H4 (cell line): ENCODE measurements around the gene ARL8A. TPM values are rescaled to one million over a fixed set of nuclear protein-coding genes. Genes with fewer than 3 reads are reported as not detected.
"Not testable (repeated sequence)": the region's sequence is repeated elsewhere in the genome, so short reads cannot be mapped to it uniquely, and the experiment has no call there.

Source experiments
- DNase-seq: peaks from one replicate; pipeline ENCODE4 v3.0.0-alpha.2; 2015; ENCODE audit warnings: low spot score
- total RNA-seq: library from RNA; depleted of rRNA; stranded (reverse); fragments of >200 nt; shearing (Covaris generic); gene quantifications from 2 replicates; pipeline ENCODE4 v1.2.3, GENCODE V29; 2014

The ARL8A gene
- total RNA-seq, 1 experiment from 2014 or later, result 19.4 TPM

GRCh38 chr1:202173993-202174392 lies 29.5 kb upstream of the ARL8A start:
- DNase-seq, result no peak

DNA sequence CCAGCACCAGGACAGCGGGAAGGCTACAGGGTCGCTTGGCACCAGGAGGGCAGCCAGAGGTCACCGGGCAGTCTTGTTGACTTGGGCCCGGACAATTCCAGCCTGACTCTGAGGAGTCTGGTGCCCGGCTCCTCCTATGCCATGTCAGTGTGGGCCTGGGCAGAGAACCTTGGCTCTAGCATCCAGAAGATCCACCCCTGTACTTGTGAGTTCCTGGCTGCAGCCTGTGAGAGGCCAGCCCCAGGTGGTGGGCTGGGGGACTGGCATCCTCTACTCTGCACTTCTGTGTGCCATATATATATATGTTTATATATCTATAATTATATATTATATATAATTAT lies 27.4 kb upstream of the ARL8A start:
- DNase-seq, result no peak

DNA sequence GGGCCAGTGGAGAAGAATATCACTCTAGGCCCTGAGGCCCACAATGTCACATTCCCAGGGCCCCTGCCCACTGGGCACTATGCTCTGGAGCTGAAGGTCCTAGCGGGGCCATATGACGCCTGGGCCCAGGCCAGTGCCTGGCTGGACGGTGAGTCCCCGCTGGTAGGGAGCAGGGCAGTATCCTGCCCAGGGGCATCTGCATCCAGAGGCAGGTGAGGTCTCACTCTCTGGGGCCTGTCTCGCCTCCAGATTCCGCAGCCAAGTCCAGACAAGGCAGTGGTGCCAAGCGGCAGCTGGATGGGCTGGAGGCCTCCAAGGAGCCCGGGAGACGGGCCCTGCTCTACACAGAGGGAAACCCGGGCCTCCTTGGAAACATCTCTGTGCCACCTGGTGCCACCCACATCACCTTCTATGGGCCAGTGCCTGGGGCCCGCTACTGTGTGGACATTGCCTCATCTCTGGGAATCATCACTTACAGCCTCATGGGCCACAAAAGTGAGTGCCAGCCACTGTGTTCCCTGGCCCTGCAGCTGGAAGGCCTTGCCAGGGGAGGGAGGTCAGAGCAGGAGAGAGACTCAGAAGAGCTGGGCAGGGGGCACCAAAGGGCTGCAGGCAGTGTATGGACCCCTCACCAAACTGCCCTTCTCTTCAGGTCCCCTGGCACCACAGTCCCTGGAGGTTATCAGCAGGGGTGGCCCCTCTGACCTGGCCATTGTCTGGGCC lies 26.9 kb upstream of the ARL8A start:
- no peak for DNase-seq

- no peak for DNase-seq
Observed at GRCh38 chr1:202170726-202171125, 26.2 kb upstream of the ARL8A start.

DNA sequence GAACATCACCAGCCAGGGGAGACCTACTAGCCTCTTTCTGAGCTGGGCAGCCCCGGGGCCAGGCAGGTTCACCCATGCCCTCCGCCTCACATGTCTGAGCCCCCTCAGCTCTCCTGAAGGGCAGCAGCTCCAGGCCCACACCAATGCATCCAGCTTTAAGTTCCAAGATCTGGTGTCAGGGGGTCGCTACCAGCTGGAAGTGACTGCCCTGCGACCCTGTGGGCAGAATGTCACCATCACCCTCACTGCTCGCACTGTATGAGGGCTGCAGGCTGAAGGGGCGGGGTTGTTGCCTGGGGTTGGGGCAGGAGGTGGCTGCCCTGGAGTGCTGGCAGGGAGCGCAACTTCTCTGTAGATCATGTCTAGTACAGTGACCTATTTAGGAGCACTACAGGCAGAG lies 24.3 kb upstream of the ARL8A start:
- no peak for DNase-seq

- DNase-seq, result no peak
Observed at GRCh38 chr1:202167708-202168415, 23.3 kb upstream of the ARL8A start.

DNA sequence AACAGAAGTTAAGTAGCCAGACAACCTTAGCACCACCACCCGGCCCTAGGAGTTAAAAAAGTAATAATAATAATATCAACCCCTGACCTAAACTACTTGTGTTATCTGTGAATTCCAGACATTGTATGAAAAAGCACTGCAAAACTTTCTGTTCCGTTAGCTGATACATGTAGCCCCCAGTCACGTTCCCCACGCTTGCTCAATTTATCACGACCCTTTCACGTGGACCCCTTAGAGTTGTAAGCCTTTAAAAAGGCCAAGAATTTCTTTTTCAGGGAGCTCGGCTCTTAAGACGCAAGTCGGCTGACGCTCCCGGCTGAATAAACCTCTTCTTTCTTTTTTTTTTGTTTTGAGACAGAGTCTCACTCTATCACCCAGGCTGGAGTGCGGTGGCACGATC lies 22.5 kb upstream of the ARL8A start:
- not testable (repeated sequence) for DNase-seq

DNA sequence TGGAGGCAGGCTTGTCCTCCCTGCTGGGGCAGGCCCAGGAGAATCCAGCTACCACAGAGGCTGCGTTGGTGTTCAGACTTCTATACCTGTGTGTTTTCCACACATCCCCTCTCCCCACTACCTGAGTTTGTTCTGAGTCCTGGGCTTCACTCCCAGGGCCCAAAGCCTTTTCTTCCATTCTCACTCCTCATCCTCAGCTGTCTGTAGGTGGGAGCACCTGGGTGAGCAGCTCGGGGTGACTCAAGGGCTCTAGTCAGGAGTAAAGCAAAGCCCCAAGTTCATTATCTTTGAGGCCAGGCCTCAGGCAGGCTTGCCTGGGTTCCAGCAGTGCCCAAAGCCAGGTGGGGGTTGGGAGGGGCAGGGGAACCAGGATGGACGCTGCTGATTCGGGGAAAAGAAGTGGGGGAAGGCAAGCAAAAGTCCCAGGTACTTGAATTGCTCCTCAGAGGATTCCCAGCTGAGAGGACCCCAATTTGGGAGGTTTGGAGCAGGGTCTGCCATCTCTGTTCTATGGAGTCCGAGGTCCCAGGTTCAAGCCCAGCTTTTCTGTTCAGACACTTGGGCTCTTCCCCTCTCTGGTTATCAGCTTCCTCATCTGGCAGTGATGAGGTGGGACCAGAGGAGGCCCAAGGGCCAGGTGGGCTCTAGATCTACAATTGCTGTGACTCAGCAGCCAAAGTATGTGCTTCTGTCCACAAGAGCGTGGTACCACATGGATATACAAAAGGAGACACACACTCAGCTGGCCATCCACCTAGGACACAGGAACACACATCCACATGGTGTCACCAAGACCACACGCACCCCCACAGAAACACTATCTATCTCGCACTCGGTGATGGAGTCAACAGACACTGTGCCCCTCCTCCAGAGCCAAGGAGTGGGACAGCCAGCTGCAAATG lies 21.7 kb upstream of the ARL8A start:
- DNase-seq, result no peak

DNA sequence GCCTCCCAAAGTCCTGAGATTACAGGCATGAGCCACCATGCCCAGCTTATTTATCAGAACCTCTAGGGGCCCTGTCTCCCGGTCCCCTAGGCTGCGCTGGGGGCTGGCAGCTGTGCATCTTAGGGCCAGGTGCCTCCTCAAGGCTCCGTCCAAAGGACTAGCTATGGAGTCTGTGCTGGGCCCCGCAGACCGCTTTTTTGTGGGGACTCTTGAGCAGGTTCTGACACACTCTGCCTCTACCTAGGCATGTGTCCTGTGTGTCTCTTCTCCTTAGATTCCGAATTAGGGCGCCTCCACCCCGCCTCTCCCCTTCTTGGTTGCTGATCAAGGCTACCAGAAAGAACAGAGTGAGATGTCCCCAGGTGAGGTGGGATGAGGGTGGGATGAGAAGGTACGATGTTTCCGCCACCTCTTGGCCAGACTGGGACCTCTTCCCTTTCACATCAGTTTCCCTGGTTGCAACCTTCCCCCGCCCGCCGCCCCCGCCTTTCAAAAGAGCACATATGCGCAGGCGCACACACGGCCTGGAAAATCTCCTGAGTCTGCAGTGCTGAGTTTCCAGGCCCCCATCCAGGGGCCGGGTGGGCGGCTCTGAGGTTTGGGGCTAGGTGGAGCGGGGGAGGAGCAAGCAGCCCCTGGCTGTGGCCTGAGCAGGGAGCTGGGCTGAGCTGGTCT lies 20.9 kb upstream of the ARL8A start:
- no peak for DNase-seq

DNA sequence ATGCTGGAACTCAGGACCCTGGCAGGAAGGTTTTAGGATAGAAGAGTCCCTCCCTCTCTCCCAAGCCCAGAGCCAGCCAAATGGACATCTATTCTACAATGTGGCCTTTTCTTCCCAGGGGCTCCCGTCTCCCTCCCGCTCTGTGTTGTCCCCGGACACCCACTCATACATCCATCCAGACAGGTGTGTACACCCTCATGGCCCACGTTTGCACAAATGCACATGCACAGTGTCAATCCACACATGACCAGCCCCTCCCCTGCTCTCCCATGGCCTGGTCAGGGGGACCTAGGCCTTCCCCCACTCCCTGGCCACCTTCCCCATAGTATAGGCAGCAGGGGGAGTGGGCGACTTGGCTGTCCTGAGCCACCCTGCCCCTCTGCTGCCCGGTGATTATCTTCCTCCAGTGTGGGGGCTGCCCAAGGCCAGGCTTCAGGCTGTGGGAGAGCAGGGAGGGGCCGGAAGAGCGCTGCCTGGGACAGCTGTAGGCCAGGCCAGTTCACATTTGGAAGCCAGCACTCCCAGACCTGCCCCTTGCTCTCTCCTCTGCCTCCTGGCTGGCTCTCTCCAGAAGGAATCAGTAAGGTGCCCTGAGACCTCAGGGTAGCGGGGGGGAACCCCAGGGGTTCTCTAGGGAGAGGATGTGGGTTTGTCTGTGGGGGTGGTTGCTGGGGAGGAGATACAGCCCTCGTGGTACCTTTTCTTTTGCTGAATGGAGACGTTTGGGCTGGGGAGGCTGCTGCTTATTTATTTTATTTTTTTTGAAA lies 19.9 kb upstream of the ARL8A start:
- no peak for DNase-seq

DNA sequence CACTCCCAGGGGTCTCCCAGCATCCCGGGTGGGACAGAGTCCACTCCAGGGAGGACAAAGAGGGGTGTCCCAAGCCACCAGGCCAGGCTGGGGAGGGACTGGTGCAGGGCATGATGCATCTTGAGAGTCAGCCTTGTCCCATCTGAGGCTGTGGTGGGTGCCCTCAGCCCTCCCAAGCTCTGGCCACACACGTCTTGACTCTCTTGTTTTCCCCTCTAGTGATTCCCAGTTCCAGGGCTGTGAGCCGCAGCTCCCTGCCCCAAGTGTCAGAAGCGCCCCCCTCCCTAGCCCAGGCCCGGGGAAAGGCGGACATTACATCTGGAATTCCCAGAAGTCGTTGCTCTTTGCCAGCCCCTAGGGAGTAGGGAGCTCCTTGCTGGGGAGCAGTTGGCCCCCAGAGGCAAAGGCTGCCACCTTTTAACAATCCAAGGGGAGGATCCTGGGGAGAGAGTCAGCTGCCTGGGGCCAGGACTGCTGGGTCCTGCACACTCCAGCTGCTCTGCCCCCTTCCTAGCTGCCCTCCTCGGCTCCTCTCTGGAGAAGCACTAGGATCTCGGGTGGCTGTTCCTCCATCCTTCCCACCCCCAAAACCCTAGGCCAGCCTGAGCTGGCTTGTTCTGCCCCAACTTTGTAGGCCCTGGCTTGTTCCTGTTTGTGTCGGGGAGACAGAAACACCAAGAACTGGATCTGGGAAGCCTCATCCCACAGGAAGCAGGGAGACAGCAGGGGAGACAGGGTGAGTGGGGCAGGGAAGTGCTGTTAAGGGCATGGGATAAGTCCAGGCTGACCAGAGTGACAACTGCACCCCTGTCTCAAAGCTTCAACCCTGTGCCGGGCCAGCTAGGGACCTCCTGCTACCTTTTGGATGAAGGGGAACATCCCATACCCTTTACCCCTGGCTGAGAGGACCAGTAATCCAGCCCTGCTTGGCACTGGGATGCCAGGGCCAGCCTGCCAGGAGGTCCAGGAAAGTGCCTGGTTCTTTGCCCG lies 19.0 kb upstream of the ARL8A start:
- DNase-seq, result no peak

- DNase-seq, result no peak
Observed at GRCh38 chr1:202162418-202163280, 18.1 kb upstream of the ARL8A start.

DNA sequence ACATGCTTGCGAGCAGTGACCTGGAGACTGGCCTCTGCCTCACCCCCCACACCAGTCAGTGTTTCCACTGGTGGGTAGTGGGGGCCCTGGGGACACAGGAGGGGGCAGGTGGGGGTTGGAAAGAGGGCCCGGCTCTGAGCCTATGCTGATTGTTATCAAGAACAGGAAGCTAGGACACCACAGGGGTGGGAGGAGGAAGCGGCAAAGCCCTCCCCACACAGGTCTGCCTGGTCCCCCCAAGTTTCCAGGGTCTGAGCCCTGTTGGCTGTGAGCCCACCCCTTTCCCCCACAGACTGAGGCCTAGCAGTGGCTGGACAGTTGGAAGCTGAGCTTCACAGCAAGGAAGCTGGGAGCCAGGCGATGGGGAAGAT lies 17.5 kb upstream of the ARL8A start:
- DNase-seq, result no peak

- DNase-seq, result no peak
Observed at GRCh38 chr1:202161151-202162046, 16.9 kb upstream of the ARL8A start.

GRCh38 chr1:202160377-202160940 lies 15.9 kb upstream of the ARL8A start, which contains the start of gene PTPN7:
Gene PTPN7 (minus strand): TSS chr1:202160602. CDS start chr1:202159402, 1,200 bp downstream.
- DNase-seq, result no peak

DNA sequence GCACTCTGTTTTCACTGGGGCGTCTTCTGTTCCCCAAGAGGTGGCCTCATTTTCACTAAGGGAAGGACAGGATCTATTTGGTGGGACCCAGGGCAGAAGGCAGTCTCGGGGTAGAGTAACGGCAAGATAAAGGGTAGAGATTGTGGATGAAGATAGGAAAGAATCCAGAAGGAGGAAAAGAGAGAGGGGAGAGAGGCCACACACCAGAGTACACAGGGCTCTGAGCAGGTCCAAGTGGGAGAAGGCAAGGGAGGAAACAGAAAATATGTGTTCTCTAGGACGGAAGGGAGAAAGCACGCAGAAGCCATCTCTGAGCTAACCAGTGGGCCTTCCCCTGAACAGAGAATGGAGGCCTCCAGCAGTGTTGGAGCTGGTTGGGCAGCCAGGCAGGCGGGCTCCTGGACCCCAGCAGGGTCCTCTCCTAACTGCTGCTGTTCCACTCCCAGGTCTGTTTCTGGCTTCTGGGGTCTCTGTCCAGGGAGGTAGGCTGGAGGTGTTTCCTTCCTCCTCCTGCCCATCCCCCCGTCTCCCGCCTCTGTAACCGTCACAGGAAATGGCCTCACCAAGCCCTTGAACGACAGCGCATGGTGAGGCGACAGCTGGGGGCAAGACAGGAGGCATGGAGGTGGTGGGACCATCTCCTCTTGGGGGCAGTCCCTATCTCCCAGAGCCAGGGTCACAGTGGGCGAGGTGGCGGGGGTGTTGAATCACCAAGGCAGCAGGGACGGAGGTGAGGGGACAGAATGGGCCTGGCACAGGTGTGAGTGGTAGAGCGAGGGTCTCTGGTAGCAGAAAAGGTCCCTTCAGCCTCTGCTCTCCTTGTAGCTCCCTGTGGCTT lies 15.2 kb upstream of the ARL8A start:
- DNase-seq, result no peak
